H1 (cell line): ENCODE data around the gene STXBP2. TPM values are rescaled to one million over a fixed set of nuclear protein-coding genes. Genes with fewer than 3 reads are reported as not detected.

Experiments
- CTCF ChIA-PET: fragments of 300-600 bp; sonication (Branson Sonifier 250); formaldehyde crosslinking; loops from one replicate; lab custom pipeline; 2021; ENCODE audit not compliant: partially characterized antibody; lab: Charles Lee
- POLR2A ChIA-PET: fragments of 300-600 bp; sonication (Branson Sonifier 250); formaldehyde crosslinking; loops from one replicate; lab custom pipeline; 2021; ENCODE audit warnings: inconsistent platforms; ENCODE audit not compliant: partially characterized antibody; lab: Charles Lee
- DNase-seq, 2 experiments: peaks; one replicate each; pipeline versions ENCODE4 v3.0.0 to v3.0.0-alpha.2; 2010 to 2022; ENCODE audit warnings: low spot score in 2 of 2, low read depth in 1 of 2, mixed read lengths in 1 of 2
- FAIRE-seq: peaks from 2 replicates; lab custom pipeline; 2011; peaks lifted over from hg19 to GRCh38; lab: Jason Lieb, UNC
- H2AFZ ChIP-seq: 2 replicates; pipeline ENCODE4 v1.8.1; 2012; ENCODE audit warnings: low read length, inconsistent platforms
- H2AK5ac ChIP-seq: 2 replicates; pipeline ENCODE4 v1.6.1; 2013; ENCODE audit warnings: low read depth, low read length
- H2BK120ac ChIP-seq: replicated peaks from 2 replicates; pipeline ENCODE3; 2013; ENCODE audit warnings: low read depth, low read length, inconsistent platforms
- H2BK12ac ChIP-seq: 2 replicates; pipeline ENCODE4 v1.6.1; 2013; ENCODE audit warnings: low read depth, low read length
- H2BK15ac ChIP-seq: 2 replicates; pipeline ENCODE4 v1.6.1; 2013; ENCODE audit warnings: low read length
- H2BK20ac ChIP-seq: 2 replicates; pipeline ENCODE4 v1.6.1; 2013; ENCODE audit warnings: low read length
- H2BK5ac ChIP-seq: 2 replicates; pipeline ENCODE4 v1.6.1; 2013; ENCODE audit warnings: low read depth, low read length
- H3K14ac ChIP-seq: 2 replicates; pipeline ENCODE4 v1.6.1; 2013; ENCODE audit warnings: inconsistent platforms; ENCODE audit not compliant: insufficient read length
- H3K18ac ChIP-seq: 2 replicates; pipeline ENCODE4 v1.6.1; 2013; ENCODE audit warnings: low read length; ENCODE audit errors: extremely low read depth
- H3K23ac ChIP-seq: 2 replicates; pipeline ENCODE4 v1.6.1; 2013; ENCODE audit warnings: inconsistent platforms; ENCODE audit not compliant: insufficient read length
- H3K23me2 ChIP-seq: 2 replicates; pipeline ENCODE4 v1.6.1; 2013; ENCODE audit warnings: low read depth, low read length
- H3K27ac ChIP-seq: 2 replicates; pipeline ENCODE4 v1.6.1; 2011; ENCODE audit warnings: low read depth, low read length, inconsistent platforms
- H3K27me3 ChIP-seq, 4 experiments: replicated peaks in 1 of 4; 1 replicate in 1 of 4; 2 replicates in 3 of 4; pipeline versions ENCODE4 v1.6.1 to v1.8.1; 2011 to 2013; ENCODE audit warnings: low read length in 3 of 4, mild to moderate bottlenecking in 3 of 4, inconsistent platforms in 2 of 4, mixed read lengths in 2 of 4, moderate library complexity in 1 of 4; ENCODE audit not compliant: control insufficient read depth in 3 of 4, insufficient read depth in 3 of 4; ENCODE audit errors: extremely low read depth in 1 of 4
- H3K36me3 ChIP-seq, 4 experiments: 2 replicates each; pipeline versions ENCODE4 v1.6.1 to v1.8.1; 2011 to 2013; ENCODE audit warnings: mild to moderate bottlenecking in 4 of 4, low read length in 3 of 4, moderate library complexity in 2 of 4, control low read depth in 1 of 4, inconsistent platforms in 1 of 4; ENCODE audit not compliant: insufficient read depth in 4 of 4, control insufficient read depth in 2 of 4
- H3K4ac ChIP-seq: replicated peaks from 2 replicates; pipeline ENCODE3; 2013; ENCODE audit warnings: low read length, low read depth, mixed read lengths, inconsistent platforms; ENCODE audit not compliant: insufficient read length
- H3K4me1 ChIP-seq, 4 experiments: replicated peaks in 1 of 4; 1 replicate in 1 of 4; 2 replicates in 3 of 4; pipeline versions ENCODE4 v1.6.1 to v1.8.1; 2011 to 2013; ENCODE audit warnings: low read length in 3 of 4, inconsistent platforms in 2 of 4, mixed read lengths in 1 of 4; ENCODE audit not compliant: insufficient read depth in 4 of 4, control insufficient read depth in 3 of 4
- H3K4me2 ChIP-seq, 2 experiments: 2 replicates each; pipeline versions ENCODE4 v1.6.1 to v1.8.1; 2011 to 2013; ENCODE audit warnings: low read depth in 2 of 2, low read length in 2 of 2, control low read depth in 1 of 2, inconsistent platforms in 1 of 2, mild to moderate bottlenecking in 1 of 2; ENCODE audit not compliant: insufficient read depth in 1 of 2
- H3K4me3 ChIP-seq, 4 experiments: fragments of 200-600, 300-600 bp in 1 of 4; sonication (generic), shearing (Covaris generic), sonication (Bioruptor Twin) in 1 of 4; 2 replicates each; pipeline versions ENCODE4 v1.5.1 to v1.8.1; 2011 to 2016; ENCODE audit warnings: low read length in 4 of 4, low read depth in 3 of 4, control low read depth in 2 of 4, inconsistent platforms in 2 of 4, mild to moderate bottlenecking in 2 of 4, mixed read lengths in 1 of 4, moderate library complexity in 1 of 4; ENCODE audit not compliant: insufficient read depth in 2 of 4; ENCODE audit errors: extremely low read depth in 1 of 4
- H3K56ac ChIP-seq: replicated peaks from 2 replicates; pipeline ENCODE3; 2013; ENCODE audit warnings: low read depth, mild to moderate bottlenecking, mixed read lengths, low read length, inconsistent platforms; ENCODE audit not compliant: insufficient read length
- H3K79me1 ChIP-seq: 2 replicates; pipeline ENCODE4 v1.6.1; 2013; ENCODE audit warnings: low read depth, low read length, control low read depth
- H3K79me2 ChIP-seq, 2 experiments: 2 replicates each; pipeline versions ENCODE4 v1.6.1 to v1.8.1; 2012 to 2013; ENCODE audit warnings: low read length in 2 of 2, mild to moderate bottlenecking in 2 of 2, inconsistent platforms in 1 of 2; ENCODE audit not compliant: insufficient read depth in 2 of 2, control insufficient read depth in 1 of 2
- H3K9ac ChIP-seq, 4 experiments: replicated peaks in 1 of 4; 1 replicate in 1 of 4; 2 replicates in 3 of 4; pipeline versions ENCODE4 v1.6.1 to v1.8.1; 2011 to 2013; ENCODE audit warnings: low read depth in 3 of 4, low read length in 3 of 4, control low read depth in 2 of 4, mild to moderate bottlenecking in 2 of 4, moderate library complexity in 2 of 4, inconsistent platforms in 1 of 4; ENCODE audit errors: extremely low read depth in 1 of 4
- H3K9me3 ChIP-seq, 2 experiments: 2 replicates each; pipeline versions ENCODE4 v1.6.1 to v1.8.1; 2012 to 2013; ENCODE audit warnings: mild to moderate bottlenecking in 2 of 2, moderate library complexity in 2 of 2, control low read depth in 1 of 2, inconsistent platforms in 1 of 2, low read depth in 1 of 2, low read length in 1 of 2, mixed read lengths in 1 of 2; ENCODE audit not compliant: insufficient read depth in 2 of 2
- H4K20me1 ChIP-seq, 2 experiments: replicated peaks in 1 of 2; 2 replicates each; pipeline versions ENCODE3 to v1.8.1; 2011 to 2013; ENCODE audit warnings: inconsistent platforms in 2 of 2, low read length in 2 of 2, mild to moderate bottlenecking in 1 of 2; ENCODE audit not compliant: insufficient read depth in 2 of 2, control insufficient read depth in 1 of 2
- H4K5ac ChIP-seq: 2 replicates; pipeline ENCODE4 v1.6.1; 2013; ENCODE audit warnings: low read length, low read depth, mixed read lengths, inconsistent platforms; ENCODE audit not compliant: insufficient read length
- H4K8ac ChIP-seq: 2 replicates; pipeline ENCODE4 v1.8.0; 2013; ENCODE audit warnings: mild to moderate bottlenecking, moderate library complexity, low read length, inconsistent platforms; ENCODE audit not compliant: insufficient read depth; ENCODE audit errors: extremely low read depth
- H4K91ac ChIP-seq: replicated peaks from 2 replicates; pipeline ENCODE3; 2013; ENCODE audit warnings: low read length, mixed read lengths, inconsistent platforms; ENCODE audit not compliant: insufficient read length
- BCL11A ChIP-seq, 2 experiments: IDR thresholded peaks; one replicate each; pipeline ENCODE4 v1.6.1; 2011; ENCODE audit warnings: low read depth in 2 of 2, low read length in 2 of 2, mild to moderate bottlenecking in 2 of 2
- CBX8 ChIP-seq: fragments of 300-800, 300-1000 bp; sonication (generic); IDR thresholded peaks from 2 replicates; pipeline ENCODE4 v1.7.1; 2016; ENCODE audit warnings: low read depth, low read length, borderline replicate concordance
- HDAC2 ChIP-seq, 2 experiments: fragments of 300-600 bp in 1 of 2; sonication (generic) in 1 of 2; IDR thresholded peaks; 2 replicates each; pipeline ENCODE4 v1.6.1; 2011 to 2012; ENCODE audit warnings: low read depth in 2 of 2, low read length in 2 of 2, mild to moderate bottlenecking in 2 of 2, moderate library complexity in 2 of 2, borderline replicate concordance in 1 of 2, inconsistent platforms in 1 of 2
- WGBS, 2 experiments: shearing (Covaris generic) in 1 of 2; methylation state at CpG; one replicate each; pipeline versions ENCODE4 v1.1.6 to v1.1.7; 2013 to 2015; ENCODE audit warnings: low lambda C conversion rate in 2 of 2, mixed read lengths in 2 of 2, inconsistent platforms in 1 of 2, low coverage in 1 of 2, missing lambda C conversion rate in 1 of 2; ENCODE audit not compliant: insufficient replicate concordance in 2 of 2, insufficient coverage in 1 of 2, insufficient read length in 1 of 2; ENCODE audit errors: extremely low coverage in 1 of 2, missing lambda C conversion rate in 1 of 2; 5-methylcytosine and 5-hydroxymethylcytosine counted together
- polyA plus RNA-seq, 7 experiments: library from polyadenylated mRNA; depleted of rRNA in 3 of 7; stranded (reverse) in 5 of 7; unstranded in 2 of 7; fragments of >200 nt in 5 of 7; fragments of 200-250 nt in 2 of 7; gene quantifications; 1 replicate in 5 of 7; 2 replicates in 1 of 7; 4 replicates in 1 of 7; pipeline versions ENCODE4 v1.2.1 to v1.2.3, GENCODE V29; 2011 to 2013; ENCODE audit warnings: missing spikeins in 2 of 7, mixed read lengths in 2 of 7
- total RNA-seq: library from RNA; stranded (reverse); fragmentation: NEBNext Ultra II Directional; extraction: Animal tissue kit (Norgen Biotek cat#: 25700); gene quantifications from 2 replicates; pipeline ENCODE4 v1.2.1, GENCODE V29; 2021
- TF ChIP-seq, protein P1 (sequence below): IDR thresholded peaks from 2 replicates; pipeline ENCODE4 v1.6.1; 2012; ENCODE audit warnings: inconsistent platforms
- TF ChIP-seq, protein P2 (sequence below): IDR thresholded peaks from 2 replicates; pipeline ENCODE4 v1.6.1; 2012; ENCODE audit warnings: inconsistent platforms

Gene STXBP2
- total and polyA plus RNA-seq, 2 of the 8 experiments (the other 6 are each of a cell fraction or from before 2014, with no cell fraction given) = 52.9 to 53.8 TPM

DNA sequence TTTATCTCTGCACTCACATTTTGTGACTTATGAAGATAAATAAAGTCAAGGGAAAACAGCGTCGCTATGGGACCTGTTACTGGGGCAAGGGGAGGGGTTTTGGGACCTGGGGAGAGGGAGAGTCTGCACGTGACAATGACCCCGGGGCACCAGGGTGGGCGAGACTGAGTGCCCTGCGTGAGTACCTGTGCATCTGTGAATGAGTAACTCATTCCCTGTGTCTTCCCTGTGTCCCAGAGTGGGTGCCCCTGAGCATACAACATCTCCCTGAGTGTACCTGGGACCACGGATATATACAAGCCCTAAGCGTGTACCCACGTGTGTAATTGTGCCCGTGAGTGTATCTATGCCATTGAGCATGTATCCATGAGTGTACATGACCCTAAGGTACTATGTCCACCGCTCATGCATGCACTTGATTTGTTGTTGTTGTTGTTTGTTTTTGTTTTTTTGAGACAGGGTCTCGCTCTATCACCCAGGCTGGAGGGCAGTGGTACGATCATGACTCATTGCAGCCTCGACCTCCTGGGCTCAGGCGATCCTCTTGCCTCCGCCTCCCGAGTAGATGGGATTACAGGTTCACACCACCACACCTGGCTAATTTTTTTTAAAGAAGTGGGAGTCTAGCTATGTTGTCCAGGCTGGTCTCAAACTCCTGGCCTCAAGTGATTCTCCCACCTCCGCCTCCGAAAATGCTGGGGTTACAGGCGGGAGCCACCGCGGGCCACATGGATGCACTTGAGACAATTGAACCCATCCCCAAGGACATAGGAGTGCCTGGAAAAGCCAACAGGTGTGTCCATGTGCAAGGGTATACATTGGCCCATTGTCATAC lies 43.1 kb downstream of the STXBP2 start:
- H4K91ac ChIP-seq = no peak overlapping the region
- no peak for DNase-seq
- no peak for TF ChIP-seq CBX8
- TF ChIP-seq BCL11A (IDR thresholded peaks at IDR 0.05; ENCODE audit: low read depth in 2 of 2, low read length in 2 of 2) = no peak
- TF ChIP-seq HDAC2 (IDR thresholded peaks at IDR 0.05; ENCODE audit: borderline replicate concordance in 1 of 2, low read depth in 2 of 2, low read length in 2 of 2) = no peak
- TF ChIP-seq, protein P1, sequence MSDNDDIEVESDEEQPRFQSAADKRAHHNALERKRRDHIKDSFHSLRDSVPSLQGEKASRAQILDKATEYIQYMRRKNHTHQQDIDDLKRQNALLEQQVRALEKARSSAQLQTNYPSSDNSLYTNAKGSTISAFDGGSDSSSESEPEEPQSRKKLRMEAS = peak; percentile 20; the same call in 1 of the 2 replicates
- TF ChIP-seq, protein P2, sequence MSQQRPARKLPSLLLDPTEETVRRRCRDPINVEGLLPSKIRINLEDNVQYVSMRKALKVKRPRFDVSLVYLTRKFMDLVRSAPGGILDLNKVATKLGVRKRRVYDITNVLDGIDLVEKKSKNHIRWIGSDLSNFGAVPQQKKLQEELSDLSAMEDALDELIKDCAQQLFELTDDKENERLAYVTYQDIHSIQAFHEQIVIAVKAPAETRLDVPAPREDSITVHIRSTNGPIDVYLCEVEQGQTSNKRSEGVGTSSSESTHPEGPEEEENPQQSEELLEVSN = peak; percentile 66
- TF ChIP-seq, all 59 proteins: peak for 2
- no peak overlapping the region for H2BK20ac ChIP-seq
- H2BK15ac ChIP-seq = peak overlapping the region; percentile 5; the same call in 1 of the 2 replicates
- peak overlapping the region; percentile 92; the same call in 1 of the 2 replicates for H2AFZ ChIP-seq
- H3K79me2 ChIP-seq = peaks cover 0 to 6% of the 10 kb centered on the region in 2 experiments; a peak in 1 of 4 replicates
- H3K23me2 ChIP-seq = peaks cover 4% of the 10 kb centered on the region; the same call in 1 of the 2 replicates
- WGBS, 2 experiments = 64% methylated on average over 22 of the region's 22 CpGs; no CpG with 5 or more reads in 1 of the 2 experiments
- peaks cover 0 to 6% (median 4%) of the 10 kb centered on the region in 4 experiments; a peak in 5 of 7 replicates for H3K4me1 ChIP-seq
- H3K14ac ChIP-seq = no peak overlapping the region
- CTCF ChIA-PET = interaction anchor here (0.8 to 2.5 kb wide), 30 partner anchors 10 to 151 kb away, joined by 3 to 36 read pairs (median 6); partner anchors contain the start of genes CD209 and RETN
- H3K27me3 ChIP-seq = peaks cover 0 to 8% (median 3%) of the 10 kb centered on the region in 4 experiments; a peak in 2 of 7 replicates
- peaks cover 0 to 8% of the 10 kb centered on the region in 2 experiments for H4K20me1 ChIP-seq
- H3K56ac ChIP-seq = no peak overlapping the region
- H4K8ac ChIP-seq = peak overlapping the region; percentile 80; the same call in 1 of the 2 replicates
- H3K9ac ChIP-seq = no peak overlapping the region
- H3K4me3 ChIP-seq = peak overlapping the region in 2 of 4 experiments; percentile 7 to 98; a peak in 3 of 8 replicates
- POLR2A ChIA-PET = interaction anchor here (0.7 to 2.1 kb wide), 6 partner anchors 9 to 178 kb away, joined by 3 to 11 read pairs (median 4); no protein-coding TSS in a partner anchor
- H3K4me2 ChIP-seq = peak overlapping the region; percentile 0 to 80; a peak in 3 of 4 replicates
- no peaks in the 10 kb centered on the region for H3K9me3 ChIP-seq
- no peak overlapping the region for H3K27ac ChIP-seq
- peak overlapping the region; percentile 51 for H4K5ac ChIP-seq
- H2BK5ac ChIP-seq = 0 out of 2 replicates have a peak overlapping the region, but pooled peaks have one; percentile 2
- H2AK5ac ChIP-seq = no peak overlapping the region
- peaks cover 4% of the 10 kb centered on the region for H3K79me1 ChIP-seq
- peaks cover 0 to 12% (median 6%) of the 10 kb centered on the region in 4 experiments; a peak in 4 of 8 replicates for H3K36me3 ChIP-seq
- H3K4ac ChIP-seq = peak overlapping the region; percentile 76
- FAIRE-seq = no peak
- no peak overlapping the region for H2BK120ac ChIP-seq
- peak overlapping the region; percentile 4; the same call in 1 of the 2 replicates for H2BK12ac ChIP-seq
- H3K23ac ChIP-seq = no peak overlapping the region
- peak overlapping the region; percentile 71; the same call in 1 of the 2 replicates for H3K18ac ChIP-seq
